ENCODE measurements around the gene SPPL2B. TPM values are rescaled to one million over a fixed set of nuclear protein-coding genes. Genes with fewer than 3 reads are reported as not detected.
"Not testable (repeated sequence)": the region's sequence is repeated elsewhere in the genome, so short reads cannot be mapped to it uniquely, and the experiment has no call there.

SPPL2B gene
- total RNA-seq (ENCODE audit: low replicate concordance): 20.7 and 90.9 TPM in 2 replicates

- Histone ChIP-seq H4K20me1 (ENCODE audit: low read depth) (peaks cover 61% of the 10 kb centered on the region), H3K9ac (peak within 1 kb of the TSS; percentile 74), H3K4me3 (peak within 1 kb of the TSS; percentile 76), H3K4me2 (peak within 1 kb of the TSS; percentile 99), H2AFZ (replicated peaks) (no peak within 1 kb of the TSS), H3K27me3 (no peaks in the 10 kb centered on the region), H3K27ac (peak within 1 kb of the TSS; percentile 63), H3K79me2 (ENCODE audit: low read depth) (peaks cover 70% of the 10 kb centered on the region), H3K4me1 (peaks cover 29% of the 10 kb centered on the region), H3F3A (ENCODE audit: low read depth) (peaks cover 49% of the 10 kb centered on the region), H3K36me3 (no peaks in the 10 kb centered on the region), H3K9me3 (ENCODE audit: low read depth) (no peaks in the 10 kb centered on the region)
- H3K4me1 Mint-ChIP-seq: peaks cover 58% of the 10 kb centered on the region
- H3K4me3 Mint-ChIP-seq: peak within 1 kb of the TSS; percentile 94
- peak within 1 kb of the TSS; percentile 96 for H3K27ac Mint-ChIP-seq
- TF ChIP-seq EZH2 (IDR thresholded peaks at IDR 0.05) (no peak), CTCF (IDR thresholded peaks at IDR 0.05) (no peak), EZH2phosphoT487 (IDR thresholded peaks at IDR 0.05) (no peak)
- no peaks in the 10 kb centered on the region for H3K9me3 Mint-ChIP-seq
- DNase-seq (ENCODE audit: low spot score): peak; percentile 95
- H3K27me3 Mint-ChIP-seq (ENCODE audit: insufficient read depth, low read depth): peaks cover 10% of the 10 kb centered on the region
- peaks cover 3% of the 10 kb centered on the region for H3K36me3 Mint-ChIP-seq
These were observed at the start of gene SPPL2B, which contains the start of gene LSM7 for GRCh38 chr19:2328401-2329148. SPPL2B (plus strand) TSS chr19:2328684; CDS start chr19:2328710, 26 bp downstream. LSM7 (minus strand) TSS chr19:2328586; CDS start chr19:2328566, 20 bp downstream.

- H3K4me3 Mint-ChIP-seq: no peak overlapping the region
- H3K36me3 Mint-ChIP-seq: no peaks in the 10 kb centered on the region
- no peaks in the 10 kb centered on the region for H3K9me3 Mint-ChIP-seq
- H3K4me1 ChIP-seq: peaks cover 9% of the 10 kb centered on the region
- DNase-seq (ENCODE audit: low spot score): no peak
- H3K9ac ChIP-seq: no peak overlapping the region
- no peak overlapping the region for H2AFZ ChIP-seq (replicated peaks)
- H3K4me2 ChIP-seq: no peak overlapping the region
- H3K27ac Mint-ChIP-seq: no peak overlapping the region
- peaks cover 11% of the 10 kb centered on the region for H3K4me1 Mint-ChIP-seq
- TF ChIP-seq EZH2phosphoT487 (IDR thresholded peaks at IDR 0.05): no peak
- no peak for TF ChIP-seq EZH2 (IDR thresholded peaks at IDR 0.05)
- no peak for TF ChIP-seq CTCF (IDR thresholded peaks at IDR 0.05)
- H3K27ac ChIP-seq: no peak overlapping the region
- no peak overlapping the region for H3K4me3 ChIP-seq
- no peaks in the 10 kb centered on the region for H3K36me3 ChIP-seq
- H3K27me3 Mint-ChIP-seq (ENCODE audit: insufficient read depth, low read depth): peaks cover 7% of the 10 kb centered on the region
- H3K9me3 ChIP-seq (ENCODE audit: low read depth): no peaks in the 10 kb centered on the region
- peaks cover 7% of the 10 kb centered on the region for H3F3A ChIP-seq (ENCODE audit: low read depth)
- H3K79me2 ChIP-seq (ENCODE audit: low read depth): no peaks in the 10 kb centered on the region
- peaks cover 5% of the 10 kb centered on the region for H4K20me1 ChIP-seq (ENCODE audit: low read depth)
- peaks cover 44% of the 10 kb centered on the region for H3K27me3 ChIP-seq
These were observed 47.7 kb upstream of the SPPL2B start for GRCh38 chr19:2280633-2281264.

GRCh38 chr19:2281265-2282061 is 47.0 kb upstream of the SPPL2B start:
- not testable (repeated sequence) for H3K79me2 ChIP-seq (ENCODE audit: low read depth); H3K27me3 Mint-ChIP-seq (ENCODE audit: insufficient read depth, low read depth); H3K36me3 ChIP-seq; H3K27ac ChIP-seq; H3K9ac ChIP-seq; H4K20me1 ChIP-seq (ENCODE audit: low read depth); H3K4me1 ChIP-seq; H3K9me3 Mint-ChIP-seq; H3F3A ChIP-seq (ENCODE audit: low read depth); H3K9me3 ChIP-seq (ENCODE audit: low read depth); H2AFZ ChIP-seq (replicated peaks); H3K27ac Mint-ChIP-seq; H3K4me3 Mint-ChIP-seq; DNase-seq (ENCODE audit: low spot score); H3K36me3 Mint-ChIP-seq
- H3K4me2 ChIP-seq: peak overlapping the region; percentile 78
- H3K4me3 ChIP-seq: peak overlapping the region; percentile 40
- H3K4me1 Mint-ChIP-seq: peaks cover 11% of the 10 kb centered on the region
- peaks cover 51% of the 10 kb centered on the region for H3K27me3 ChIP-seq
